Neural progenitor cell (in vitro differentiated cells): ENCODE measurements around the gene ZNF397. TPM values are rescaled to one million over a fixed set of nuclear protein-coding genes. Genes with fewer than 3 reads are reported as not detected.

Experiments
- DNase-seq: peaks from one replicate; pipeline ENCODE4 v3.0.0-alpha.2; 2016; ENCODE audit warnings: low spot score
- H2AFZ ChIP-seq: fragments of 200-600 bp; sonication (generic); replicated peaks from 2 replicates; pipeline ENCODE4 v1.6.1; 2016; ENCODE audit warnings: antibody characterized with exemption
- H3F3A ChIP-seq: fragments of 200-600 bp; sonication (generic); 2 replicates; pipeline ENCODE4 v1.6.1; 2016; ENCODE audit warnings: antibody characterized with exemption, low read depth
- H3K27ac ChIP-seq: fragments of 200-600 bp; sonication (generic); 2 replicates; pipeline ENCODE4 v1.5.1; 2016; ENCODE audit warnings: mild to moderate bottlenecking
- H3K27me3 ChIP-seq: fragments of 200-600 bp; sonication (generic); 2 replicates; pipeline ENCODE4 v1.6.1; 2016; ENCODE audit warnings: mild to moderate bottlenecking, moderate library complexity
- H3K36me3 ChIP-seq: fragments of 200-600 bp; sonication (generic); 2 replicates; pipeline ENCODE4 v1.5.1; 2016
- H3K4me1 ChIP-seq: fragments of 200-600 bp; sonication (generic); 2 replicates; pipeline ENCODE4 v1.6.1; 2016; ENCODE audit warnings: mixed run types
- H3K4me2 ChIP-seq: fragments of 200-600 bp; sonication (generic); 2 replicates; pipeline ENCODE4 v1.6.1; 2016
- H3K4me3 ChIP-seq: fragments of 200-600 bp; sonication (generic); 2 replicates; pipeline ENCODE4 v1.5.1; 2016
- H3K79me2 ChIP-seq: fragments of 200-600 bp; sonication (generic); 2 replicates; pipeline ENCODE4 v1.6.1; 2016; ENCODE audit warnings: low read depth
- H3K9ac ChIP-seq: fragments of 200-600 bp; sonication (generic); 2 replicates; pipeline ENCODE4 v1.6.1; 2016
- H3K9me3 ChIP-seq: fragments of 200-600 bp; sonication (generic); 2 replicates; pipeline ENCODE4 v1.5.1; 2016; ENCODE audit warnings: low read depth
- H4K20me1 ChIP-seq: fragments of 200-600 bp; sonication (generic); 2 replicates; pipeline ENCODE4 v1.6.1; 2016; ENCODE audit warnings: low read depth
- H3K27ac Mint-ChIP-seq: 3 replicates; pipeline ENCODE4 v1.8.0; 2021; ENCODE audit warnings: mixed read lengths
- H3K27me3 Mint-ChIP-seq: 2 replicates; pipeline ENCODE4 v1.8.0; 2022; ENCODE audit warnings: low read depth, mild to moderate bottlenecking, inconsistent platforms, moderate library complexity, mixed read lengths; ENCODE audit not compliant: insufficient read depth
- H3K36me3 Mint-ChIP-seq: 3 replicates; pipeline ENCODE4 v1.8.0; 2021; ENCODE audit warnings: mixed read lengths
- H3K4me1 Mint-ChIP-seq: 3 replicates; pipeline ENCODE4 v1.8.0; 2021; ENCODE audit warnings: mixed read lengths
- H3K4me3 Mint-ChIP-seq: 3 replicates; pipeline ENCODE4 v1.8.0; 2021; ENCODE audit warnings: mild to moderate bottlenecking, moderate library complexity, mixed read lengths
- H3K9me3 Mint-ChIP-seq: 3 replicates; pipeline ENCODE4 v1.8.0; 2020; ENCODE audit warnings: mixed read lengths
- CTCF ChIP-seq: fragments of 200-600 bp; sonication (generic); IDR thresholded peaks from 2 replicates; pipeline ENCODE4 v1.5.1; 2017; ENCODE audit warnings: antibody characterized with exemption, mild to moderate bottlenecking
- EZH2 ChIP-seq: fragments of 200-600 bp; sonication (generic); IDR thresholded peaks from 2 replicates; pipeline ENCODE4 v1.6.1; 2017; ENCODE audit warnings: antibody characterized with exemption, mild to moderate bottlenecking, moderate library complexity
- EZH2phosphoT487 ChIP-seq: fragments of 200-600 bp; sonication (generic); IDR thresholded peaks from 2 replicates; pipeline ENCODE4 v1.6.1; 2017; ENCODE audit warnings: antibody characterized with exemption
- total RNA-seq: library from RNA; depleted of rRNA; stranded (reverse); fragments of >200 nt; gene quantifications from 2 replicates; pipeline ENCODE4 v1.2.3, GENCODE V29; 2015; ENCODE audit warnings: low replicate concordance

ZNF397 gene
- total RNA-seq, 1 donor from 2014 or later: 93.0 TPM

GRCh38 chr18:35278969-35279368, 38.1 kb downstream of the ZNF397 start:
- no peak overlapping the region for H3K4me3 ChIP-seq
- H3K9ac ChIP-seq: no peak overlapping the region
- Mint-ChIP-seq H3K9me3 (peaks cover 30% of the 10 kb centered on the region), H3K27me3 (no peaks in the 10 kb centered on the region), H3K36me3 (peaks cover 10% of the 10 kb centered on the region), H3K4me3 (no peak overlapping the region), H3K4me1 (no peaks in the 10 kb centered on the region), H3K27ac (no peak overlapping the region)
- H3K4me1 ChIP-seq: no peaks in the 10 kb centered on the region
- H3K4me2 ChIP-seq: no peak overlapping the region
- H3K36me3 ChIP-seq: peaks cover 4% of the 10 kb centered on the region
- H4K20me1 ChIP-seq: no peaks in the 10 kb centered on the region
- H3K79me2 ChIP-seq: no peaks in the 10 kb centered on the region
- no peak for TF ChIP-seq EZH2
- no peak for TF ChIP-seq CTCF
- TF ChIP-seq EZH2phosphoT487: no peak
- no peak overlapping the region for H3K27ac ChIP-seq
- no peaks in the 10 kb centered on the region for H3F3A ChIP-seq
- H3K9me3 ChIP-seq: peaks cover 3% of the 10 kb centered on the region
- no peaks in the 10 kb centered on the region for H3K27me3 ChIP-seq
- DNase-seq: no peak
- H2AFZ ChIP-seq: no peak overlapping the region

DNA sequence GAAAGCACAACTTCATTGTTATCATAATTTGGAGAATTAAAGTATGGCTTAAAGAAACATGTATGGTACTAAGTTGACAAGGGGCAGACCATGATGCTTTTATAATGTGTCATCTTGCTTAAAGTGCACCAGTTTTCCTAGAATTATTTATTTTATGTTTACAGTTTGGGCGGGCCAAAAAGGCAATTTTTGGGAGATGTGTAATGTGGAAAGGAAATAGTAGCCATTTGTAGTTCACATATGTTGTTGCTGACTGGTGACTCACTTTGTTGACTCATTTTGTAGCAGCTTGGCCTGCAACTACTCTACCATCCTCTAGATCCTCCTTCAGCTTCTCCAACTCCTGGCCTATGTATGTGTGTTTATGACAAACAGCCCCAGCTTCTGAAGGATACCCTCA, 41.5 kb downstream of the ZNF397 start:
- no peak for TF ChIP-seq EZH2phosphoT487
- TF ChIP-seq CTCF: no peak
- no peak for TF ChIP-seq EZH2
- Mint-ChIP-seq H3K27ac (no peak overlapping the region), H3K27me3 (no peaks in the 10 kb centered on the region), H3K36me3 (peaks cover 13% of the 10 kb centered on the region), H3K4me3 (no peak overlapping the region), H3K4me1 (no peaks in the 10 kb centered on the region), H3K9me3 (peaks cover 40% of the 10 kb centered on the region)
- Histone ChIP-seq H3K9ac (no peak overlapping the region), H4K20me1 (no peaks in the 10 kb centered on the region), H3K4me3 (no peak overlapping the region), H3K4me2 (no peak overlapping the region), H3K36me3 (no peaks in the 10 kb centered on the region), H3F3A (no peaks in the 10 kb centered on the region), H3K79me2 (peaks cover 8% of the 10 kb centered on the region), H3K27ac (no peak overlapping the region), H3K27me3 (no peaks in the 10 kb centered on the region), H3K9me3 (peaks cover 10% of the 10 kb centered on the region), H3K4me1 (no peaks in the 10 kb centered on the region), H2AFZ (no peak overlapping the region)
- no peak for DNase-seq

GRCh38 chr18:35283923-35284794, 43.3 kb downstream of the ZNF397 start:
- H3K4me3 ChIP-seq: no peak overlapping the region
- H4K20me1 ChIP-seq: no peaks in the 10 kb centered on the region
- DNase-seq: no peak
- H3K27ac ChIP-seq: no peak overlapping the region
- H3K9ac ChIP-seq: no peak overlapping the region
- no peaks in the 10 kb centered on the region for H3K36me3 ChIP-seq
- peaks cover under 1% of the 10 kb centered on the region for H3K4me1 Mint-ChIP-seq
- no peaks in the 10 kb centered on the region for H3K27me3 Mint-ChIP-seq
- no peak for TF ChIP-seq EZH2phosphoT487
- TF ChIP-seq EZH2: no peak
- TF ChIP-seq CTCF: no peak
- H3K27ac Mint-ChIP-seq: no peak overlapping the region
- peaks cover 1% of the 10 kb centered on the region for H3K4me1 ChIP-seq
- no peak overlapping the region for H2AFZ ChIP-seq
- peaks cover 20% of the 10 kb centered on the region for H3K79me2 ChIP-seq
- H3K4me2 ChIP-seq: no peak overlapping the region
- peaks cover 39% of the 10 kb centered on the region for H3K9me3 Mint-ChIP-seq
- H3K27me3 ChIP-seq: no peaks in the 10 kb centered on the region
- H3F3A ChIP-seq: no peaks in the 10 kb centered on the region
- no peak overlapping the region for H3K4me3 Mint-ChIP-seq
- H3K9me3 ChIP-seq: peaks cover 7% of the 10 kb centered on the region
- peaks cover 11% of the 10 kb centered on the region for H3K36me3 Mint-ChIP-seq
